PFSK-1 (cell line): ENCODE measurements around the gene CEP128.

Experiments
- POLR2AphosphoS5 ChIP-seq: IDR thresholded peaks from 2 replicates; pipeline ENCODE4 v1.6.1; 2012; ENCODE audit warnings: low read depth, mild to moderate bottlenecking, control low read depth, low read length, moderate library complexity
- TAF1 ChIP-seq: IDR thresholded peaks from 2 replicates; pipeline ENCODE4 v1.6.1; 2012; ENCODE audit warnings: low read length, control low read depth, borderline replicate concordance; ENCODE audit not compliant: insufficient read depth
- TF ChIP-seq, protein P1 (sequence below), 2 experiments: IDR thresholded peaks; 2 replicates each; pipeline versions ENCODE4 v1.6.1 to v1.8.0; 2011 to 2012; ENCODE audit warnings: low read depth in 2 of 2, low read length in 2 of 2, control low read depth in 1 of 2, inconsistent platforms in 1 of 2, mild to moderate bottlenecking in 1 of 2, moderate library complexity in 1 of 2; ENCODE audit not compliant: insufficient read depth in 1 of 2

DNA sequence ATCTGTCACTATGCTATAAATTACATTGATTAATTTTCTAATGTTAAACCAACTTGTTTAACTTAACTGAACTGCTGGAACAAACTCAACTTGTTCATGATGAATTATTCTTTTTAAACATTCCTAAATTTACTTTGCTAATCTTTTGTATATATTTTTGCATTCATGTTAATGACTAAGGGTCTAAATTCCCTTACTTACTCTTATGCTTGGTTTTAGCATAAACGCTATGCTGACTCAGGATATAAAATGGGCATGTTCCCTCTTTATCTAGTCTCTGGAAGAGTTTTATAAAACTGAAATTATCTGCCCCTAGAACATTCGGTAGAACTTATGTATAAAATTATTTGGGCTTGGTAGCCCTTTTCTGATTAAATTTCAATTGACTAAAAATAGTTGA lies 387.4 kb downstream of the CEP128 start:
- TF ChIP-seq, protein P1, sequence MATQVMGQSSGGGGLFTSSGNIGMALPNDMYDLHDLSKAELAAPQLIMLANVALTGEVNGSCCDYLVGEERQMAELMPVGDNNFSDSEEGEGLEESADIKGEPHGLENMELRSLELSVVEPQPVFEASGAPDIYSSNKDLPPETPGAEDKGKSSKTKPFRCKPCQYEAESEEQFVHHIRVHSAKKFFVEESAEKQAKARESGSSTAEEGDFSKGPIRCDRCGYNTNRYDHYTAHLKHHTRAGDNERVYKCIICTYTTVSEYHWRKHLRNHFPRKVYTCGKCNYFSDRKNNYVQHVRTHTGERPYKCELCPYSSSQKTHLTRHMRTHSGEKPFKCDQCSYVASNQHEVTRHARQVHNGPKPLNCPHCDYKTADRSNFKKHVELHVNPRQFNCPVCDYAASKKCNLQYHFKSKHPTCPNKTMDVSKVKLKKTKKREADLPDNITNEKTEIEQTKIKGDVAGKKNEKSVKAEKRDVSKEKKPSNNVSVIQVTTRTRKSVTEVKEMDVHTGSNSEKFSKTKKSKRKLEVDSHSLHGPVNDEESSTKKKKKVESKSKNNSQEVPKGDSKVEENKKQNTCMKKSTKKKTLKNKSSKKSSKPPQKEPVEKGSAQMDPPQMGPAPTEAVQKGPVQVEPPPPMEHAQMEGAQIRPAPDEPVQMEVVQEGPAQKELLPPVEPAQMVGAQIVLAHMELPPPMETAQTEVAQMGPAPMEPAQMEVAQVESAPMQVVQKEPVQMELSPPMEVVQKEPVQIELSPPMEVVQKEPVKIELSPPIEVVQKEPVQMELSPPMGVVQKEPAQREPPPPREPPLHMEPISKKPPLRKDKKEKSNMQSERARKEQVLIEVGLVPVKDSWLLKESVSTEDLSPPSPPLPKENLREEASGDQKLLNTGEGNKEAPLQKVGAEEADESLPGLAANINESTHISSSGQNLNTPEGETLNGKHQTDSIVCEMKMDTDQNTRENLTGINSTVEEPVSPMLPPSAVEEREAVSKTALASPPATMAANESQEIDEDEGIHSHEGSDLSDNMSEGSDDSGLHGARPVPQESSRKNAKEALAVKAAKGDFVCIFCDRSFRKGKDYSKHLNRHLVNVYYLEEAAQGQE (IDR thresholded peaks at IDR 0.05; ENCODE audit: insufficient read depth in 1 of 2, low read depth in 2 of 2, low read length in 2 of 2), result no peak
- no peak for TF ChIP-seq POLR2AphosphoS5
- TF ChIP-seq TAF1, result no peak
